Loucy (cell line): ENCODE measurements around the gene SDK1.

Experiments used
- H2AFZ ChIP-seq: fragments of 200-600 bp; sonication (generic); 2 replicates; pipeline ENCODE4 v1.6.0; 2016; ENCODE audit warnings: antibody characterized with exemption, mild to moderate bottlenecking, low read length, moderate library complexity
- H3F3A ChIP-seq: fragments of 200-600 bp; 2 replicates; pipeline ENCODE4 v1.6.0; 2016; ENCODE audit warnings: antibody characterized with exemption, low read depth, mild to moderate bottlenecking
- H3K27me3 ChIP-seq: fragments of 200-600 bp; sonication (generic); 2 replicates; pipeline ENCODE4 v1.6.1; 2014; ENCODE audit warnings: low read length, mild to moderate bottlenecking; ENCODE audit not compliant: insufficient read depth, poor library complexity, severe bottlenecking
- H3K36me3 ChIP-seq: fragments of 200-600 bp; sonication (generic); 2 replicates; pipeline ENCODE4 v1.6.1; 2016; ENCODE audit warnings: low read length; ENCODE audit not compliant: insufficient read depth
- H3K4me1 ChIP-seq: fragments of 200-600 bp; sonication (generic); 2 replicates; pipeline ENCODE4 v1.5.1; 2014; ENCODE audit warnings: low read length, mild to moderate bottlenecking; ENCODE audit not compliant: insufficient read depth, poor library complexity, severe bottlenecking
- H3K4me2 ChIP-seq: fragments of 200-600 bp; sonication (generic); 2 replicates; pipeline ENCODE4 v1.6.0; 2014; ENCODE audit warnings: antibody characterized with exemption, low read length, low read depth, mild to moderate bottlenecking; ENCODE audit not compliant: poor library complexity, severe bottlenecking
- H3K4me3 ChIP-seq: fragments of 200-600 bp; sonication (generic); 2 replicates; pipeline ENCODE4 v1.5.1; 2014; ENCODE audit warnings: low read length, mild to moderate bottlenecking, mixed read lengths; ENCODE audit not compliant: poor library complexity, severe bottlenecking
- H3K79me2 ChIP-seq: fragments of 200-600 bp; sonication (generic); 2 replicates; pipeline ENCODE4 v1.6.1; 2014; ENCODE audit warnings: low read length; ENCODE audit not compliant: insufficient read depth
- H3K9ac ChIP-seq: fragments of 200-600 bp; sonication (generic); 2 replicates; pipeline ENCODE4 v1.6.0; 2014; ENCODE audit warnings: mild to moderate bottlenecking, low read depth, low read length, moderate library complexity; ENCODE audit not compliant: poor library complexity, severe bottlenecking
- H3K9me2 ChIP-seq: fragments of 200-600 bp; sonication (generic); replicated peaks from 2 replicates; pipeline ENCODE4 v1.6.1; 2016; ENCODE audit warnings: low read depth, low read length, mixed read lengths
- H3K9me3 ChIP-seq: fragments of 200-600 bp; sonication (generic); 2 replicates; pipeline ENCODE4 v1.6.1; 2014; ENCODE audit warnings: mild to moderate bottlenecking, antibody characterized with exemption, low read length, low read depth; ENCODE audit not compliant: insufficient read depth
- H4K20me1 ChIP-seq: fragments of 200-600 bp; sonication (generic); 2 replicates; pipeline ENCODE4 v1.6.0; 2014; ENCODE audit warnings: antibody characterized with exemption, low read length, mild to moderate bottlenecking; ENCODE audit not compliant: insufficient read depth, poor library complexity, severe bottlenecking
- CTCF ChIP-seq: fragments of 200-600 bp; sonication (generic); conservative IDR thresholded peaks from 2 replicates; pipeline ENCODE4 v1.5.1; 2014; ENCODE audit warnings: mild to moderate bottlenecking, antibody characterized with exemption, low read length
- EZH2phosphoT487 ChIP-seq: fragments of 200-600 bp; IDR thresholded peaks from 2 replicates; pipeline ENCODE4 v1.6.1; 2018; ENCODE audit warnings: antibody characterized with exemption, mild to moderate bottlenecking, moderate library complexity, borderline replicate concordance

Gene SDK1

GRCh38 chr7:3380886-3381685, 80.0 kb downstream of the SDK1 start:
- no peaks in the 10 kb centered on the region for H3K27me3 ChIP-seq
- H3K9ac ChIP-seq, result no peak overlapping the region
- H4K20me1 ChIP-seq, result no peaks in the 10 kb centered on the region
- no peak overlapping the region for H2AFZ ChIP-seq
- no peaks in the 10 kb centered on the region for H3K36me3 ChIP-seq
- H3K79me2 ChIP-seq, result no peaks in the 10 kb centered on the region
- H3K9me2 ChIP-seq, result no peaks in the 10 kb centered on the region
- no peak overlapping the region for H3K4me2 ChIP-seq
- H3K4me3 ChIP-seq, result no peak overlapping the region
- H3F3A ChIP-seq, result no peaks in the 10 kb centered on the region
- H3K9me3 ChIP-seq, result no peaks in the 10 kb centered on the region
- H3K4me1 ChIP-seq, result no peaks in the 10 kb centered on the region
- no peak for TF ChIP-seq CTCF
- TF ChIP-seq EZH2phosphoT487, result no peak

GRCh38 chr7:3386423-3387190, 85.6 kb downstream of the SDK1 start:
- no peak overlapping the region for H3K4me2 ChIP-seq

GRCh38 chr7:3393862-3394261, 92.8 kb downstream of the SDK1 start:
- TF ChIP-seq EZH2phosphoT487 (no peak), CTCF (no peak; the same call in 1 of the 2 replicates)
- Histone ChIP-seq H3K79me2 (no peaks in the 10 kb centered on the region), H3K36me3 (no peaks in the 10 kb centered on the region), H3K9me2 (no peaks in the 10 kb centered on the region), H4K20me1 (no peaks in the 10 kb centered on the region), H3K4me3 (no peak overlapping the region), H3K27me3 (no peaks in the 10 kb centered on the region), H2AFZ (no peak overlapping the region), H3F3A (no peaks in the 10 kb centered on the region), H3K4me1 (no peaks in the 10 kb centered on the region), H3K4me2 (no peak overlapping the region), H3K9ac (no peak overlapping the region), H3K9me3 (no peaks in the 10 kb centered on the region)

More at GRCh38 chr7:3386423-3387190, 85.6 kb downstream of the SDK1 start:
- Histone ChIP-seq H2AFZ (no peak overlapping the region), H3K4me1 (no peaks in the 10 kb centered on the region), H3K27me3 (no peaks in the 10 kb centered on the region), H3K9ac (no peak overlapping the region), H3K9me2 (no peaks in the 10 kb centered on the region), H3K9me3 (no peaks in the 10 kb centered on the region), H3K36me3 (no peaks in the 10 kb centered on the region), H3K79me2 (no peaks in the 10 kb centered on the region), H3F3A (no peaks in the 10 kb centered on the region), H3K4me3 (no peak overlapping the region), H4K20me1 (no peaks in the 10 kb centered on the region)
- TF ChIP-seq EZH2phosphoT487 (no peak), CTCF (no peak)
